Lung (tissue), 16 donors: ENCODE measurements around the gene ASB12. TPM values are rescaled to one million over a fixed set of nuclear protein-coding genes. Genes with fewer than 3 reads are reported as not detected.

Source experiments
- ATAC-seq: fragments of 200-7000 bp; cut with Tn5 transposase; one replicate; pipeline ENCODE4 v1.9.1; 2020; ENCODE audit warnings: moderate number of reproducible peaks; ENCODE audit not compliant: insufficient read depth, low FRiP score
- DNase-seq, 3 donors: peaks; one replicate each; pipeline ENCODE4 v3.0.0-alpha.2; 2013 to 2017
- H3K27ac ChIP-seq, 2 donors: one replicate each; pipeline ENCODE4 v1.5.1; 2013; ENCODE audit warnings: mild to moderate bottlenecking in 2 of 2, moderate library complexity in 2 of 2, control low read depth in 1 of 2, inconsistent platforms in 1 of 2, low read depth in 1 of 2, low read length in 1 of 2
- H3K27me3 ChIP-seq, 3 donors: one replicate each; pipeline ENCODE4 v1.5.1; 2013; ENCODE audit warnings: low read length in 2 of 3; ENCODE audit not compliant: control insufficient read depth in 3 of 3, insufficient read depth in 3 of 3
- H3K36me3 ChIP-seq, 4 donors: one replicate each; pipeline ENCODE4 v1.5.1; 2013; ENCODE audit warnings: low read length in 4 of 4, mild to moderate bottlenecking in 1 of 4, moderate library complexity in 1 of 4; ENCODE audit not compliant: control insufficient read depth in 4 of 4, insufficient read depth in 4 of 4
- H3K4me1 ChIP-seq, 5 donors: one replicate each; pipeline ENCODE4 v1.5.1; 2013; ENCODE audit warnings: low read length in 5 of 5, mild to moderate bottlenecking in 2 of 5, moderate library complexity in 1 of 5; ENCODE audit not compliant: control insufficient read depth in 5 of 5, insufficient read depth in 5 of 5
- H3K4me3 ChIP-seq: one replicate; pipeline ENCODE4 v1.5.1; 2013; ENCODE audit warnings: mild to moderate bottlenecking, control low read depth, moderate library complexity
- H3K9ac ChIP-seq, 2 donors: one replicate each; pipeline ENCODE4 v1.5.1; 2013; ENCODE audit warnings: low read length in 2 of 2, control low read depth in 1 of 2; ENCODE audit not compliant: insufficient read depth in 1 of 2
- H3K9me3 ChIP-seq, 4 donors: one replicate each; pipeline ENCODE4 v1.5.1; 2013; ENCODE audit warnings: low read length in 3 of 4, mild to moderate bottlenecking in 1 of 4, moderate library complexity in 1 of 4; ENCODE audit not compliant: control insufficient read depth in 4 of 4, insufficient read depth in 3 of 4
- CTCF ChIP-seq: IDR thresholded peaks from 2 replicates; pipeline ENCODE4 v1.5.1; 2012; ENCODE audit warnings: mild to moderate bottlenecking; ENCODE audit errors: control extremely low read depth, extremely low read depth
- WGBS, 2 donors: extraction: QIAGEN DNeasy Blood & Tissue Kit; methylation state at CpG; one replicate each; pipeline ENCODE4 v1.1.7; 2013; 5-methylcytosine and 5-hydroxymethylcytosine counted together
- long read RNA-seq, 5 donors: transcript quantifications; one replicate each; lab custom pipeline, GENCODE V29; 2026
- polyA plus RNA-seq, 2 donors: library from polyadenylated mRNA; stranded (reverse); fragments of 200-250 nt; gene quantifications; one replicate each; pipeline ENCODE4 v1.2.1, GENCODE V29; 2013
- total RNA-seq, 2 donors: library from RNA; depleted of rRNA in 1 of 2; stranded (reverse); fragments of >200 nt in 1 of 2; gene quantifications; one replicate each; pipeline ENCODE4 v1.2.1, GENCODE V29; 2014 to 2021
- donor health status: control.
- donor health status: control.
- donor health status: Bipolar disorder and iron deficiency.
- donor health status: healthy.
- donor health status: DM: yes; HTN: yes; CAD: no.

ASB12 gene
- under 1 TPM in 1 of 2 donors, not detected in 1; 0.46 TPM for total RNA-seq
- polyA plus RNA-seq, result under 1 TPM; 0.11 to 0.16 TPM
- long read RNA-seq, donor 1, result 0 reads
- long read RNA-seq, donor 2, result 0 reads
- long read RNA-seq, donor 3, result 0 reads
- long read RNA-seq, donor 4, result 0 reads
- long read RNA-seq, donor 5, result 0 reads

DNA sequence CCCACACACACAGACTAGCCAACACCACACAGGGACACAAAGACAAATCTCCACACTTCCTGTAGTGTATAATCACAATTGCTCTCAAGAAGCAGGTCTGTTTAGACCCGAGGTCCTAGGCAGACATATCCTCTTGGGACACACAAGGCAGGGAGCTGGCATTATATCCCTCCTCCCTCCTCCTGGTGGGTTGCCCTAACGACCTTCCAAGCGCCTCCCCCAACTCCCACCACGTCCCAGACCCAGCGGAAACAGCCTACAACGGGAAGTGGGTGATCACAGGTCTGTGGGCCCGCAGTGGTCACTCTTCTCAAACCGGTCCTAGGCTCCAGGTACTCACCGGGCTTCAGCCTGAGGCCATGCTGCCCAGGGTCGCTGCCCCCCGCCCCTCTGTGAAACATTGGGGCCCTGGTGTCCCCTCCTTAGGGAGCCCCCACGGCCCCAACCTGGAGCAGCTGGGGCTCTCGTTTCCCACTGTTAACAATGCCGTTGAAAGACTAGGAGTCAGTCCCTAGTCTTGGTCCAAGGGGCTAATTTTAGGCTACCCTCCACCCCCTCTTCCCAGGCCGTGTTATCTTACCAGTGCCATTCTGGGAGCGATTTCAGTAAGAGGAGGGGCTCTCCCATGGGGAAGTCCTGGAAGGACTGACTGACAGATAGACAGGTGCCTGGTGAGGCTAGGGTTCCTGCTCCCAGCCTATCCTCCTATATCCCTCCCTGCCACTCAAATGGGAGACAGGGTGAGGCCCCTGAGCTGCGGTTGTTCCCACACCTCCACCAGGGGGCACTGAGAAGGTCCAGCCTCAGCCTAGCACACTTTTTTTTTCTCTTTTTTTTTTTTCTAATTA, at the start of gene ASB12:
Gene ASB12, minus strand, starts transcription at position 485 of the 848 bp plus-strand sequence. CDS start 4,957 bp downstream, outside the sequence.
- H3K4me1 ChIP-seq, result no peaks in the 10 kb centered on the region
- no peak for ATAC-seq
- no peaks in the 10 kb centered on the region for H3K27me3 ChIP-seq
- WGBS, 2 donors, result 67 to 81% methylated on average over 16 to 17 of the region's 17 CpGs
- peak within 1 kb of the TSS in 1 of 2 donors; percentile 7 for H3K27ac ChIP-seq
- H3K4me3 ChIP-seq, result no peak within 1 kb of the TSS
- DNase-seq, result no peak
- TF ChIP-seq CTCF, result no peak
- no peaks in the 10 kb centered on the region for H3K36me3 ChIP-seq
- H3K9me3 ChIP-seq, result peaks cover 0 to 3% (median 0%) of the 10 kb centered on the region in 4 donors
- no peak within 1 kb of the TSS for H3K9ac ChIP-seq

DNA sequence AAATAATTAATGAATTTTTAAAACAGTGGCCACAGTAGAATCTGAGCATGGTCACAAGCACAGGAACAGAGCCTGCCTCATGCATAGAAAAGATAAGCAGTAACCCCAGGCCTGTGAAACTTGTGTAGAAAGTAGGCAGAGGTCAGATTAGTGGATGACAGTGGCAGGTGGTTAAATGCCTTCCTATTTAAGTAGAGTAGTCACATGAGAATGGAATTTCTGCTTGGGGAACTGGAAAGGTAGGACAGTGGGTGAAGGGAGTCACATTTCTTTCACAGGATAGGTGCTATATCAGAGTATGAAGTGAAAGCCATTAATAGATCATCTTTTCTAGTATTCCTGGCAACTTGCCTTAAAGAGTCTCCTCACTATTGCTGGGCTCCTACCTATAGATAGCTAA, 34.9 kb upstream of the ASB12 start:
- DNase-seq (peak in 1 of 3 donors; percentile 8), ATAC-seq (no peak)
- Histone ChIP-seq H3K4me1 (no peaks in the 10 kb centered on the region), H3K9me3 (peaks cover 0 to under 1% (median 0%) of the 10 kb centered on the region in 4 donors), H3K36me3 (peaks cover 0 to 4% (median 0%) of the 10 kb centered on the region in 4 donors), H3K27ac (no peak overlapping the region), H3K9ac (no peak overlapping the region), H3K27me3 (no peaks in the 10 kb centered on the region), H3K4me3 (no peak overlapping the region)
- no peak for TF ChIP-seq CTCF

- H3K27me3 ChIP-seq, result no peaks in the 10 kb centered on the region
- H3K4me3 ChIP-seq, result no peak overlapping the region
- DNase-seq (no peak), ATAC-seq (no peak)
- no peaks in the 10 kb centered on the region for H3K36me3 ChIP-seq
- H3K4me1 ChIP-seq, result no peaks in the 10 kb centered on the region
- H3K9me3 ChIP-seq, result peaks cover 0 to 3% (median 0%) of the 10 kb centered on the region in 4 donors
- H3K9ac ChIP-seq, result no peak overlapping the region
- no peak overlapping the region for H3K27ac ChIP-seq
- no peak for TF ChIP-seq CTCF
- WGBS, 2 donors, result 33 to 59% methylated on average over 3 of the region's 3 CpGs
These were observed 1.3 kb downstream of the ASB12 start for GRCh38 chrX:64229154-64229553.
